Occipital lobe (tissue), 2 donors: ENCODE results near the gene MPV17. TPM values are rescaled to one million over a fixed set of nuclear protein-coding genes. Genes with fewer than 3 reads are reported as not detected.
"Not testable (repeated sequence)": the region's sequence is repeated elsewhere in the genome, so short reads cannot be mapped to it uniquely, and the experiment has no call there.

Experiments
- DNase-seq: peaks from one replicate; lab custom pipeline; 2025; lab: John Stamatoyannopoulos, UW
- total RNA-seq: library from RNA; depleted of rRNA; stranded (reverse); fragments of >200 nt; gene quantifications from one replicate; pipeline ENCODE4 v1.2.3, GENCODE V29; 2014

Gene MPV17, protein sequence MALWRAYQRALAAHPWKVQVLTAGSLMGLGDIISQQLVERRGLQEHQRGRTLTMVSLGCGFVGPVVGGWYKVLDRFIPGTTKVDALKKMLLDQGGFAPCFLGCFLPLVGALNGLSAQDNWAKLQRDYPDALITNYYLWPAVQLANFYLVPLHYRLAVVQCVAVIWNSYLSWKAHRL
- total RNA-seq = 36.8 TPM

- DNase-seq = peak; percentile 87
Observed at GRCh38 chr2:27322766-27323595, at the start of gene MPV17. Gene MPV17 (minus strand): TSS chr2:27323097. CDS start chr2:27322517, 580 bp downstream.

DNA sequence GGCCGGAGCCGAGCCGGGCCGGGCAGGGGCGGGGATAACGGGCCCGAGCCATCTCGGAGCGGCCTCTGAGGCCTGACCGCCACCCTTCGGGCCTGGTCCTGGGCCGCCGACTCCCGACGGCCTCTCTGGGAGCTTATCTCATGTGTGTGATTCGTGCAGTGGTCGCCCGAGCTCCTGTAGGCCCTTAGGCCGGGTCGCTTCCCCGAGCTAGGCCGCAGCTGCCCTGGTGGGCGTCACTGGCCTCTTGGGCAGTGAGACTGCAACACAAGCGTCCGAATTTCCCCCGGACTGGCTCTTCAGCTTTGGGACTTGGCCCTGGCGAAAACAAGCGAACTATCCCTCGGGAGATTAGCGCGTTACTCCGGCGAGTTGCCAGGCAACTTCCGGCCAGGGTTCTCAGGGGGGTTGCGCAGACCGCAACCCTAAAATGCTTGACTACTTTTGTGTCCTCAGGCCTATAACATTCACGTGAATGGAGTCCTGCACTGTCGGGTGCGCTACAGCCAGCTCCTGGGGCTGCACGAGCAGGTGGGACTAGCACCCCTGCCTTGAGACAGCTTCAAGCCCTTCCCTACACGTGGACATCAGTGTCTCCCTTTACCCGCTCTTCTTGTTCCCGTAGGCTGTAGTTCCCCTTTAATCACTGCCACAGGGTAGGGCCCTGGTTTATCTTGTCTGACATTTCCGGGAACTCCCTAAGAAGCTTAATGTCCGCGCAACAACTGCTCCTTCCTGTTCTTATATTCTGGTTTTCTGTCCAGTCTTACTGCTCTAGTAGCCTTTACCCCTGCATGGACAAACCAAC lies 48.1 kb upstream of the MPV17 start:
- no peak for DNase-seq

DNA sequence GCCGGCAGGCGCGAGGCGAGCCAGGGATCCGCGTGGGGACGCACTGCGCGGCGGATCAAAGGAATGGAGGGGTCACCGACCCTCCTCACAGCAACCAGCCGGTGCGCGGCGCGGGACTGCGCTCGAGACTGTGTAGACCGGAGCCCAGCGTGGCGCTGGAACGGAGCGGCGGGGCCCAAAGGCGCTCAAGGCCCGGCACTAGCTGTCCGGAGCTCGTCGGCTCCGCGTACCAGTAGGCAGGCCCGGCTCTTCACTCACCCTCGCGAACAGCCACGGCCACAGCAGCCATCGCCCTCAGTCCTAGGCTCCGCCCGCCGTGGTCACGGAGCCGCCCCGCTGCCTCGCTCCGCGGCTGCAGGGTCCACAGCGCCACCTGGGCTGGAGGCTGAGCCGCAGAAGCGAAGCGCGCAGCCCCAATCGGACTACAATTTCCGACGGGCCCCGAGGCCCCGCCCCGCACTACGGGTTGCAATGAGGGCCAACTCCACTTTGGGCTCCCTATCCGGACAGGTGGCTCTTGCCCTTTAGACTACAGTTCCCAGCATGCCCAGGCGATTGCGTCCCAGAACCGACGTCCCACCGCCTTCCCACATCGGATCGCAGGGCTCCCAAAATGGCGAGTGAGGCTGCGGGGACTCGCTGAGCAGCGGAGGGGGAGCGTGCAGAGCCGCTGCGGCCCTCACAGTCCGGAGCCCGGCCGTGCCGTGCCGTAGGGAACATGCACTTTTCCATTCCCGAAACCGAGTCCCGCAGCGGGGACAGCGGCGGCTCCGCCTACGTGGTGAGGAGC lies 47.3 kb upstream of the MPV17 start, which contains the start of the genes EIF2B4 and SNX17:
TSS of gene EIF2B4 (minus strand) at position 313 of the 790 bp plus-strand sequence. CDS start at position 289, 24 bp downstream.
TSS of gene SNX17 (plus strand) at position 591 of the 790 bp plus-strand sequence. CDS start at position 719, 128 bp downstream.
- peak; percentile 99 for DNase-seq

DNA sequence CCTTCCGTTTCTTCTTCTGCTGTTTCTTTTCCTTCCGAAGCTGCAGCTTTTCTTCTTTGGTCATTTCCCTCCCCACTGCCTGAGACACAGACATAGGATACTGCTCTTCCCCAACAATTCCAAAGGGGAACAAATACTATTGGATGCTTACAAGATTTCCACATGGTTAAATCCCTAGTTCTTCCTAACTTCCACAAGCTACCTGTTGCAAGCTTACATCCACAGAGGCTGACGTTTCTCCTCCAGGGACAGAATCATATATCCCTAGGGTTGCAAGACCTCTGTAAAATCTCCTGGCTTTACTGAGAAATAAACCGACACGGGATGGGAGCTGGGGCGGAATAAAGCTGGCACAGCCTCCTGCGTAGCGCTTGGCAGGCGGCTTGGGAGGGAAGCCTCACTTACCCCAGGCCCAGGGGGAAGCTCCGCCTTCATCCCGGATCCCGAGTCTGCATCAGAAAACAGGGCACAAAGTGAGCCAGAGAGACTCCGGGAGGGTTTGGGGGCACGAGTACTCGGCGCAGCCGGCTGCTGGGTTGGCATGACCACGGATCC lies 46.7 kb upstream of the MPV17 start:
- peak; percentile 60 for DNase-seq

DNA sequence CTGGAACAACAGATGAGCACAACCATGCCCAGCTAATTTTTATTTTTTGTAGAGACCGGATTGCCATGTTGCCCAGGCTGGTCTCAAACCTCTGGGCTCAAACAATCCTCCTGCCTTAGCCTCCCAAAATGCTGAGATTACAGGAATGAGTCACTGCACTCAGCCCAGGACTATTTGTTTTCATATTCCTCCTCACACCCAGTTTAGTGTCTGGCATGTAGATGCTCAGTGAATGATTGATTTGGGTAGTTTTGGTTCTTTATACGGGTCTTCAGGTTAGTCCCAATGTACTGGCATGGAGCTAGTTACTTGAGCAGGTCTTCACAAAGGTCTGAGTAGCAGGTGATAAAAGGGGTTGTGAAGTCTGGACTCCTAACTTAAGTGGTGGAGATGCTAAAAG lies 41.0 kb upstream of the MPV17 start:
- DNase-seq = no peak

DNA sequence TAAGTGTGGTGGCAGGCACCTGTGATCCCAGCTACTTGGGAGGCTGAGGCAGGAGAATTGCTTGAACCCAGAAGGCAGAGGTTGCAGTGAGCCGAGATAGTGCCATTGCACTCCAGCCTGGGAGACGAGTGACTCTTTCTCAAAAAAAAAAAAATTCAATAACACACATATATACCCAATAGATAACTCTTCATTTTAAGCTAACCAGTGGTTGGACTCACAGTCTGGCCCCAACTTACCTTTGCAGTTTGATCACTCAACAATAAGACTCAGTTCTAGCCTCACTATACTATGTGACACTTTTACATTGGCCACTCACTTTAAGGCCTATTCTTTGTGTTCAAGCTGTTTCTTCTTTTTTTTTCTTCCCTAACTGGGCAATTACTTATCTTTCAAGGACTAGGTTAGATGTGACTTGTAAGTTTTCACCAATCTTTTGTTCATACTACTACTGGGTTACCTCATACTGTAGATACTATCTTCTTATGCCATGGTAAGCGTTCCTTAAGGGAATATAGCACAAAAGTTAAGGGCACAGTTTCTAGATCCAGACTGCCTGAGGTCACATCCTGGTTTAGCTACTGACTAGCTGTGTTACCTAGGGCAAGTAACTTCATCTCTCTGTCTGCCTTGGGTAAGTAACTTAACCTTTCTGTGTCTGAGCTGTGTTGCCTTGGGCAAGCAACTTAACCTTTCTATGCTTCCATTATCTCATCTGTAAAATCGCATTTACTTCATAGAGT lies 40.0 kb upstream of the MPV17 start:
- no peak for DNase-seq

DNA sequence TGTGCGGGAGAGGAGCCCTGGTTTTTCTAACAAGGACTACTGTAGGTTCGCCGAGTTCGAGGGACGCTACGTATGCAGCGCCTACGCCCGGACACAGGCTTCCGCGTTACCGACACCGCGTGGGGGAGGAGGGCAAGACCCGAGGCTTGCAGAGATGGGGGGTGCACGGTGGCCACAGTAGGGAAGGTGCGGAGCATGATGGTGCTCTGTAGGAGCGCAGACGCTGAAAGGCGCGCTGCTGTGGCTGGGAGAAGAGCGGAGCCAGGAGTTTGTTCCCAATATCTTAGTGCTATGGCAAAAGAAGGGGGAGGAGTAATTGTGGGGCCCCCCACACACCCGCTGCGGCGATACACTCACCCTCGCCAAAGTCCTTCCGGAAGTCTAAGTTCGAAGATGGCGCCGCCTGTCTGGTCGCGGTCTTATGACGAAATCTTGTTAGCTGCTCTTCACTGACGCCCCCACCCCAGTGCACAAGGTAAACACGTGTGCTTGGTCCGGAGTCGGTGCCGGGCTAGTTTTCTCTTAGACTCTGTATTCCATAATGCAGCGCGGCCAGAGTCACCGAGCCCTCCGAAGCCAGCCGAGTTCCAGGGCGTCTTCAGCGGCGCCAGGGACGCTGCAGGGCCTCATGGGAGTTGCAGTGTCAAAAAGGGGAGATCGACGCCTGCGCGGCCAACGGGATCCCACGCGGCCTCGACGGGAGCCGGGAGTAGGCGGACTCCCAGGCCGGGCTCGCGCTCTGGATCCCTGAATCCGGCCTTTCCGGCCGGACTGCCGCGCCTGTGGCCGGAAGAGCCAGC lies 33.7 kb upstream of the MPV17 start, which contains the start of gene GTF3C2:
TSS of gene GTF3C2 (minus strand) at position 383 of the 800 bp plus-strand sequence. CDS start 13,210 bp downstream, outside the sequence.
- DNase-seq = peak; percentile 97

- no peak for DNase-seq
Observed at GRCh38 chr2:27356056-27356381, 33.1 kb upstream of the MPV17 start.

GRCh38 chr2:27354597-27354927 lies 31.7 kb upstream of the MPV17 start:
- no peak for DNase-seq

DNA sequence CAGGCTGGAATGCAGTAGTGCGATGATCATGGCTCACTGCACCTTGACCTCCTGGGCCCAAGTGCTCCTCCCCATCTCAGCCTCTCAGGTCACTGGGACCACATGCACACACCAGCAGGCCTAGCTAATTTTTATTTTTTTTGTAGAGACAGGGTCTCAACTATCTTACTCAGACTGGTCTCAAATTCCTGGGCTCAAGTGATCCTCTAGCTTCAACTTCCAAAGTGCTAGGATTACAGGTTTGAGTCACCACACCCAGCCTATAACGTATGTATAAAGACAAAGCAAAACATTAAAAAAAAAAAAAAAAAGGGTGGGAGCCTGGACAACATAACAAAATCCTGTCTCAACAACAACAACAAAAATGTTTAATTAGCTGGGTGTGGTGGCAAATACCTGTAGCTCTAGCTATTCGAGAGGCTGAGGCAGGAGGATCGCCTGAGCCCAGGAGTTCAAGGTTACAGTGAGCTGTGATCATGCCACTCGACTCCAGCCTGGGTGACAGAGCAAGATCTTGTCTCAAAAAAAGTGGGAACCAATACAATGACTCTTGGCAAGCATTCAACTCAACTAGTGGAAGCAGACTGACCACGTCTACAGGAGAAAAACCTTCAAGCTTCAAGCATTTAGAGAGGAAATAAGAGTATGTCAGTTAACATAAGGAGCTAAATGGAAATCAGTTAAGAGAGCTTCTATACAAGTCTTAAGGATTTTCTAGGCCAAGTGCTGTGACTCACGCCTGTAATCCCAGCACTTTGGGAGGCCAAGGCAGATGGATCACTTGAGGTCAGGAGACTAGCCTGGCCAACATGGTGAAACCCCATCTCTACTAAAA lies 31.1 kb upstream of the MPV17 start:
- DNase-seq = no peak

- DNase-seq = not testable (repeated sequence)
Observed at GRCh38 chr2:27353386-27353761, 30.5 kb upstream of the MPV17 start.

GRCh38 chr2:27351802-27352598 lies 29.1 kb upstream of the MPV17 start:
- no peak for DNase-seq

DNA sequence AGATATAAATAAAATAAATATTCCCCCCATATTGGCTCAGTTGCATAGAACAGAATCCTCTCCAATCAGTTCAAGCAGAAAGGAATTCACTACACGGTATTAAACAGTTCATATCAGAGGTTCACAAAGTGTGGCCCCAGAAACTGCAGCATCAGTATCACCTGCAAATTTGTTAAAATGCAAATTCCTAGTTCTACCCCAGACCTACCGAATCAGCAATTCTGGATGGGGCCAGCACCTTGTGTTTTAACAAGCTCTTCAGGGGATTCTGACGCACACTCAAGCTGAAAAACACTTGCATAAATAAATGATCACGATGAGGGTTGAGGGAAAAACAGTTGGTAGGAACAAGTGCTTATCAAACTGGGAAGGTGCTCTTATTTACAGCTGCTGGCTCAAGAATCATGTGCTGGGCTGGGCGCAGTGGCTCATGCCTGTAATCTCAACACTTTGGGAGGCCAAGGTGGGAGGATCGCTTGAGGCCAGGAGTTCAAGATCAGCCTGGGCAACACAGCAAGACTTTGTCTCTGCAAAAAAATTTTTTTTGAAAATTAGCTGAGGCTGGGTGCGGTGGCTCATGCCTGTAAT lies 27.3 kb upstream of the MPV17 start:
- no peak for DNase-seq

GRCh38 chr2:27347641-27348040 lies 24.7 kb upstream of the MPV17 start:
- DNase-seq = no peak

DNA sequence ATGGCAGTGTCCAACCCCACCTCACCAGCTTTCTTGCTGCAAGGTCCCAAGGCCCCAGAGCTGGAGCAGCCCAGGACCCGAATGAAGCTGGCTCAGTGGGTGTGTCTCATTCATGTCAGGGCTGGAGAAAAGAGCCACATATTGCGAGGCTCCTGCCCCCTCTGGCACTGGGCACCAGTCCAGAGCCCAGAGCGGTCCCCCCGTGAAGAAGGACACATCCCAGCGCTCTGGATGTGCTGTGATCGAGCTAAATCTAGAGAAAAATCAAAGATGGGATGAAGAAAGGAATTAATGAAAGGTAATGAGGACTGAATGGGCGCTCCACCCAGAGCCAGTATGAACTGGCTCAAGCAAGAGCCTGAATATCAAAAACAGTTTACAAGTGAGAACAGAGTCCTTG lies 13.3 kb upstream of the MPV17 start:
- no peak for DNase-seq

GRCh38 chr2:27335311-27335710 lies 12.4 kb upstream of the MPV17 start:
- no peak for DNase-seq

- no peak for DNase-seq
Observed at GRCh38 chr2:27324720-27325119, 1.8 kb upstream of the MPV17 start.
